GM19372 (cell line): ENCODE data around the gene PBX3.

Experiments
- ATAC-seq: cut with Tn5 transposase; IDR thresholded peaks from one replicate; pipeline ENCODE4 v1.9.1; 2021; ENCODE audit warnings: mild to moderate bottlenecking, low read depth, moderate library complexity; ENCODE audit not compliant: unreplicated experiment

Gene PBX3

DNA sequence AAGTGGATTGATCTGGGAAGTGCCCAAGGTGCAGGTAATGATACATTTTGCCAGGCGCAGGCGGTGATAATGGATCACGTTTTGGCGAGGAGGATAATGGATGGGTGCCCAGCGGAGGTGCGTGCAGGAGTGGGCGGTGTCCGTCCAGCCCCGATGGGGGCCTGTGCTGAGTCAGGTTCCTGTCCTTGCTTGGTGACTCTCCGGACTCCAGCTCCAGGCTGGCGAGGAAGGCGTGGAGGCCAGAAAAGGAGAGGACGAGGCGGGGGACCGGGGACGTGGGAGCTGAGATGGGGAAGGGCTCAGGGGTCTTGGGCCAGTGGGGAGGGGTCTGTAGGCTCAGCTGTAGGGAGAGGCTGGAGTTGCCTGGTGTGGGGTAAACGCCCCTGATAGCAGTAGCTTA is 268.3 kb downstream of the PBX3 start:
- no peak for ATAC-seq

- no peak for ATAC-seq
Measured at GRCh38 chr9:126016579-126017290, 269.6 kb downstream of the PBX3 start.
